ENCODE results near the gene TMC8. TPM values are rescaled to one million over a fixed set of nuclear protein-coding genes. Genes with fewer than 3 reads are reported as not detected.
"Not testable (repeated sequence)": the region's sequence is repeated elsewhere in the genome, so short reads cannot be mapped to it uniquely, and the experiment has no call there.

TMC8 gene
- total and polyA plus RNA-seq, 3 experiments from 2014 or later, result 117 to 139 (median 126) TPM

- not testable (repeated sequence) for H3K9me3 ChIP-seq (ENCODE audit: low read length); H3K27ac Mint-ChIP-seq; H3K4me3 Mint-ChIP-seq; H3K27me3 Mint-ChIP-seq; H3K27ac ChIP-seq (ENCODE audit: low read depth, low read length); H3K27me3 ChIP-seq (ENCODE audit: insufficient read depth, low read length, poor library complexity, severe bottlenecking); H3K9me3 Mint-ChIP-seq; H3K4me3 ChIP-seq (ENCODE audit: low read length)
- peaks cover 67% of the 10 kb centered on the region for H3K36me3 ChIP-seq (ENCODE audit: insufficient read depth, low read length)
- peaks cover 4 to 76% (median 9%) of the 10 kb centered on the region in 3 donors for H3K36me3 Mint-ChIP-seq
- H3K4me1 Mint-ChIP-seq, result peaks cover 37 to 67% (median 37%) of the 10 kb centered on the region in 3 donors
- POLR2A ChIA-PET, result interaction anchor here (0.7 to 6.6 kb wide), 6 partner anchors 12 to 141 kb away, joined by 4 to 111 read pairs (median 6); partner anchors contain the start of genes TMC6 and TMC8
- CTCF ChIA-PET, result interaction anchor here (0.7 to 4.8 kb wide), 9 partner anchors 13 to 1363 kb away, joined by 3 to 31 read pairs (median 4); partner anchors contain the start of genes TMC6 and TMC8
- peak in 1 of 5 donors; percentile 47 for DNase-seq
- peaks cover 57% of the 10 kb centered on the region for H3K4me1 ChIP-seq (ENCODE audit: insufficient read depth, low read length)
Measured at GRCh38 chr17:78115803-78116202, 14.8 kb upstream of the TMC8 start.

GRCh38 chr17:78116411-78116810, 14.2 kb upstream of the TMC8 start:
- H3K36me3 ChIP-seq (ENCODE audit: insufficient read depth, low read length), result peaks cover 63% of the 10 kb centered on the region
- ChIA-PET CTCF (interaction anchor here (0.7 to 4.8 kb wide), 8 partner anchors 13 to 1364 kb away, joined by 3 to 31 read pairs (median 4); partner anchors contain the start of genes TMC6 and TMC8), POLR2A (interaction anchor here (1.2 to 6.6 kb wide), 4 partner anchors 11 to 23 kb away, joined by 4 to 111 read pairs (median 25); partner anchors contain the start of genes TMC6 and TMC8)
- H3K4me3 Mint-ChIP-seq, result no peak overlapping the region
- no peaks in the 10 kb centered on the region for H3K9me3 ChIP-seq (ENCODE audit: low read length)
- H3K27me3 Mint-ChIP-seq, result peaks cover 0 to 2% of the 10 kb centered on the region in 2 donors
- no peak for DNase-seq
- H3K27ac Mint-ChIP-seq, result peak overlapping the region in 2 of 8 donors; percentile 56 to 87
- H3K4me1 ChIP-seq (ENCODE audit: insufficient read depth, low read length), result peaks cover 63% of the 10 kb centered on the region
- H3K9me3 Mint-ChIP-seq, result no peaks in the 10 kb centered on the region
- H3K36me3 Mint-ChIP-seq, result peaks cover 4 to 75% (median 9%) of the 10 kb centered on the region in 3 donors
- no peak overlapping the region for H3K4me3 ChIP-seq (ENCODE audit: low read length)
- no peaks in the 10 kb centered on the region for H3K27me3 ChIP-seq (ENCODE audit: insufficient read depth, low read length, poor library complexity, severe bottlenecking)
- H3K27ac ChIP-seq (ENCODE audit: low read depth, low read length), result no peak overlapping the region
- H3K4me1 Mint-ChIP-seq, result peaks cover 38 to 67% (median 40%) of the 10 kb centered on the region in 3 donors

GRCh38 chr17:78117027-78117981, 13.3 kb upstream of the TMC8 start:
- H3K4me1 ChIP-seq (ENCODE audit: insufficient read depth, low read length), result peaks cover 72% of the 10 kb centered on the region
- no peaks in the 10 kb centered on the region for H3K27me3 ChIP-seq (ENCODE audit: insufficient read depth, low read length, poor library complexity, severe bottlenecking)
- H3K27ac ChIP-seq (ENCODE audit: low read depth, low read length), result no peak overlapping the region
- H3K36me3 ChIP-seq (ENCODE audit: insufficient read depth, low read length), result peaks cover 62% of the 10 kb centered on the region
- CTCF ChIA-PET, result interaction anchor here (1.0 to 4.8 kb wide), 5 partner anchors 17 to 134 kb away, joined by 3 to 31 read pairs (median 3); no protein-coding TSS in a partner anchor
- Mint-ChIP-seq H3K4me3 (no peak overlapping the region), H3K27me3 (peaks cover 0 to 2% of the 10 kb centered on the region in 2 donors), H3K4me1 (peaks cover 47 to 75% (median 47%) of the 10 kb centered on the region in 3 donors), H3K27ac (peak overlapping the region in 6 of 8 donors; percentile 6 to 75 (median 56)), H3K36me3 (peaks cover 4 to 79% (median 9%) of the 10 kb centered on the region in 3 donors), H3K9me3 (no peaks in the 10 kb centered on the region)
- H3K9me3 ChIP-seq (ENCODE audit: low read length), result no peaks in the 10 kb centered on the region
- DNase-seq, result peak in 1 of 5 donors; percentile 49
- H3K4me3 ChIP-seq (ENCODE audit: low read length), result no peak overlapping the region
- POLR2A ChIA-PET, result interaction anchor here (2.7 to 14.4 kb wide), 4 partner anchors 10 to 20 kb away, joined by 13 to 333 read pairs (median 78); partner anchors contain the start of genes TMC6 and TMC8

- H3K27me3 Mint-ChIP-seq, result peaks cover 0 to 2% of the 10 kb centered on the region in 2 donors
- H3K4me1 Mint-ChIP-seq, result peaks cover 48 to 75% (median 51%) of the 10 kb centered on the region in 3 donors
- Histone ChIP-seq H3K27ac (ENCODE audit: low read depth, low read length) (no peak overlapping the region), H3K9me3 (ENCODE audit: low read length) (no peaks in the 10 kb centered on the region), H3K4me1 (ENCODE audit: insufficient read depth, low read length) (peaks cover 72% of the 10 kb centered on the region), H3K36me3 (ENCODE audit: insufficient read depth, low read length) (peaks cover 62% of the 10 kb centered on the region), H3K4me3 (ENCODE audit: low read length) (no peak overlapping the region), H3K27me3 (ENCODE audit: insufficient read depth, low read length, poor library complexity, severe bottlenecking) (no peaks in the 10 kb centered on the region)
- DNase-seq, result peak in 1 of 5 donors; percentile 45
- no peaks in the 10 kb centered on the region for H3K9me3 Mint-ChIP-seq
- ChIA-PET POLR2A (interaction anchor here (2.7 to 14.4 kb wide), 2 partner anchors 9 to 18 kb away, joined by 13 to 333 read pairs; partner anchors contain the start of gene TMC8), CTCF (interaction anchor here (1.1 to 4.5 kb wide), 3 partner anchors 16 to 58 kb away, joined by 3 to 19 read pairs (median 12); no protein-coding TSS in a partner anchor)
- peaks cover 4 to 78% (median 5%) of the 10 kb centered on the region in 3 donors for H3K36me3 Mint-ChIP-seq
- peak overlapping the region in 1 of 8 donors; percentile 58 for H3K27ac Mint-ChIP-seq
- H3K4me3 Mint-ChIP-seq, result peak overlapping the region in 1 of 7 donors; percentile 51
Measured at GRCh38 chr17:78118801-78119241, 11.8 kb upstream of the TMC8 start.

DNA sequence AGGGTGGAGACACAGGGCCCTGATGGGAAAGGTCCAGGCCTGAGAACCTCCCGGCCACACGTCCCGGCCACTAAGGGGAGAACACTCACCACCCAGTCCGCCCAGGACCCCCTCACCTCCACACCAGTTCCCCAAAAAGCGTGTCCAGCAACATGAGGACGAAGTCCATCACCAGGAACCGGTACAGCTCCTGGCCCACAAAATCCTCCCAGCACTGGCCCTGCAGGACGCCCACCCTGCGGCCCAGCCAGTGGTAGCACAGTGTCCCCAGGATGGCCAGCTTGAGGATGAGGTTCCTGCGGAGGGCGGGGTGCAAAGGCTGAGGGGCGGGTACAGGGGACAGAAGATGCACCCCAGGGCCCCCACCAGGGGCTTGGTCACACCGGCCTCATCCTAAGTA, 10.0 kb upstream of the TMC8 start:
- Mint-ChIP-seq H3K4me1 (peaks cover 39 to 77% (median 42%) of the 10 kb centered on the region in 3 donors), H3K36me3 (peaks cover 4 to 78% (median 5%) of the 10 kb centered on the region in 3 donors)
- peak overlapping the region; percentile 81 for H3K4me3 ChIP-seq (ENCODE audit: low read length)

DNA sequence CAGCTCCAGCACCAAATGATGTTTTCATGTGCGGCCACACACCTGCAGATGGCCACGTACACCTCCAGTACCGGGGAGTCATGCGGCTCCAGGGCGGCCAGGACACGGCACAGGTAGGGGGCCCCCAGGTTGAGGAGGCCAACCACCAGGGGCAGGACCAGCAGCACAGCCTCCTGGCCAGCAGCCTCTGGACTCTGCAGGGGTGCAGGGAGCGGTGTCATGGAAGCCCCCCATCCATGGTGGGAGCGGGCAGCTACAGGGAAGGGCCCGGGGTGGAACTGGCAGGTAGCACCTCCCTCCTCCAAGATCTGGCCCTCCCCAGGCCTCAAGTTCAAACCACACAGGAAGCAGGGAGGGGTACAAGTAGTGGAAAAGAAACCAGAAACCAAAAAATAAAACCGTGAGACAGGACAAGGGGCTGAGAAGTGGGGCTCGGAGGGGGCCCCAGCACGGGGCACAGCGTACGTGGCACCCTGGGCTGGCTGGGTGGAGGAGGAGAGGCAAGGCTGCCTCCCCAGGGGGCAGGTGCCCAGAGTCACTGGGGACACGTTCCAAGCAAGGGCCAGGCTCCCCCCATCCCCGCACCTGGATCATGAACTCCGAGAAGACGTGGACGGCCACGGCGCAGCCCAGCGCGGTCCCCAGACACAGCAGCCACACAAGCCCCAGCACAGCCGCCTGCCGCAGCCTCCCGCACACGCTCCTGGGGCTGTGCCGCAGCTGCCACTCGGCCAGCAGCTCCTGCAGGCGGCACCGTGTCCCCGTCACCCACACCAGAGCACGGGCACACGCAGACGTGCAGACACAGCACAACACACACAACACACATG, 9.4 kb upstream of the TMC8 start:
- peak overlapping the region; percentile 0 for H3K27ac ChIP-seq (ENCODE audit: low read depth, low read length)
- DNase-seq, result peak in 4 of 5 donors; percentile 50 to 81 (median 79)
- H3K27me3 ChIP-seq (ENCODE audit: insufficient read depth, low read length, poor library complexity, severe bottlenecking), result no peaks in the 10 kb centered on the region
- no peaks in the 10 kb centered on the region for H3K9me3 ChIP-seq (ENCODE audit: low read length)
- Mint-ChIP-seq H3K36me3 (peaks cover 4 to 79% (median 5%) of the 10 kb centered on the region in 3 donors), H3K27ac (peak overlapping the region; percentile 84 to 98 (median 88)), H3K4me1 (peaks cover 39 to 84% (median 43%) of the 10 kb centered on the region in 3 donors), H3K27me3 (peaks cover 0 to 2% of the 10 kb centered on the region in 2 donors), H3K4me3 (peak overlapping the region; percentile 78 to 92 (median 85)), H3K9me3 (no peaks in the 10 kb centered on the region)
- ChIA-PET POLR2A (interaction anchor here (1.3 to 14.4 kb wide), 3 partner anchors 8 to 94 kb away, joined by 3 to 333 read pairs (median 4); partner anchors contain the start of gene TMC8), CTCF (interaction anchor here (0.9 to 4.5 kb wide), 8 partner anchors 7 to 55 kb away, joined by 3 to 45 read pairs (median 6); partner anchors contain the start of gene TMC8)
- H3K4me3 ChIP-seq (ENCODE audit: low read length), result peak overlapping the region; percentile 81
- H3K36me3 ChIP-seq (ENCODE audit: insufficient read depth, low read length), result peaks cover 68% of the 10 kb centered on the region
- H3K4me1 ChIP-seq (ENCODE audit: insufficient read depth, low read length), result peaks cover 81% of the 10 kb centered on the region

More for the DNA sequence above, 10.0 kb upstream of the TMC8 start:
- ChIA-PET CTCF (interaction anchor here (1.0 to 4.5 kb wide), 5 partner anchors 10 to 56 kb away, joined by 3 to 45 read pairs (median 12); partner anchors contain the start of gene TMC8), POLR2A (interaction anchor here (1.3 to 14.4 kb wide), 3 partner anchors 8 to 94 kb away, joined by 3 to 333 read pairs (median 4); partner anchors contain the start of gene TMC8)
- no peaks in the 10 kb centered on the region for H3K27me3 ChIP-seq (ENCODE audit: insufficient read depth, low read length, poor library complexity, severe bottlenecking)
- Mint-ChIP-seq H3K4me3 (peak overlapping the region; percentile 78 to 86 (median 84)), H3K27me3 (peaks cover 0 to 2% of the 10 kb centered on the region in 2 donors), H3K27ac (peak overlapping the region in 6 of 8 donors; percentile 70 to 98 (median 89)), H3K9me3 (no peaks in the 10 kb centered on the region)
- H3K36me3 ChIP-seq (ENCODE audit: insufficient read depth, low read length), result peaks cover 63% of the 10 kb centered on the region
- peaks cover 75% of the 10 kb centered on the region for H3K4me1 ChIP-seq (ENCODE audit: insufficient read depth, low read length)
- H3K27ac ChIP-seq (ENCODE audit: low read depth, low read length), result no peak overlapping the region
- peak in 1 of 5 donors; percentile 42 for DNase-seq
- no peaks in the 10 kb centered on the region for H3K9me3 ChIP-seq (ENCODE audit: low read length)
